HCT116 (cell line): ENCODE data around the gene WWTR1. TPM values are rescaled to one million over a fixed set of nuclear protein-coding genes. Genes with fewer than 3 reads are reported as not detected.

ENCODE experiments used
- ATAC-seq: fragments of 200-7000 bp; cut with Tn5 transposase; 2 replicates; pipeline ENCODE4 v1.9.1; 2020; ENCODE audit warnings: mild to moderate bottlenecking, moderate library complexity
- BruUV-seq: library from RNA; stranded (reverse); fragments of 400-500 nt; replicated peaks from 2 replicates; lab custom pipeline; 2021; lab: Mats Ljungman, UMichigan
- CTCF ChIA-PET: fragments of 300-600 bp; sonication (Branson Sonifier 250); formaldehyde crosslinking; loops from one replicate; lab custom pipeline; 2021; ENCODE audit warnings: antibody characterized with exemption; lab: Charles Lee
- POLR2A ChIA-PET: fragments of 300-600, 350-600 bp; sonication (Branson Sonifier 250); formaldehyde crosslinking; loops from one replicate; lab custom pipeline; 2021; ENCODE audit warnings: antibody characterized with exemption; lab: Charles Lee
- RAD21 ChIA-PET, 2 experiments: fragments of 300-600 bp; sonication (Branson Sonifier 250); formaldehyde crosslinking; loops; one replicate each; lab custom pipeline; 2023; ENCODE audit warnings: low total read pairs in 2 of 2; ENCODE audit not compliant: uncharacterized antibody in 2 of 2, unreplicated experiment in 2 of 2, low non-redundant PET in 1 of 2; lab: Charles Lee
- DNase-seq: peaks from one replicate; pipeline ENCODE4 v3.0.0-alpha.2; 2010; ENCODE audit warnings: low read depth, low spot score
- H2AFZ ChIP-seq: fragments of 200-600 bp; shearing (Covaris generic), sonication (generic); 2 replicates; pipeline ENCODE4 v1.6.1; 2017; ENCODE audit warnings: low read depth, mixed run types, mixed read lengths, antibody characterized with exemption, low read length; ENCODE audit not compliant: poor library complexity, severe bottlenecking
- H3K27ac ChIP-seq: 2 replicates; pipeline ENCODE4 v1.5.1; 2012; ENCODE audit warnings: low read depth, low read length
- H3K27me3 ChIP-seq: fragments of 200-600 bp; sonication (generic); 2 replicates; pipeline ENCODE4 v1.6.1; 2016; ENCODE audit warnings: mixed run types, low read length, mixed read lengths; ENCODE audit not compliant: insufficient read depth
- H3K36me3 ChIP-seq, 2 experiments: fragments of 200-500 bp in 1 of 2; fragments of 200-600 bp in 1 of 2; sonication (Bioruptor generic) in 1 of 2; sonication (generic) in 1 of 2; 2 replicates each; pipeline versions ENCODE4 v1.5.1 to v1.6.1; 2014 to 2016; ENCODE audit warnings: low read length in 2 of 2, inconsistent platforms in 1 of 2, mixed read lengths in 1 of 2, mixed run types in 1 of 2; ENCODE audit not compliant: insufficient read depth in 2 of 2, control insufficient read depth in 1 of 2
- H3K4me1 ChIP-seq, 2 experiments: fragments of 200-600 bp in 1 of 2; sonication (generic) in 1 of 2; 2 replicates each; pipeline versions ENCODE4 v1.5.1 to v1.6.1; 2012 to 2017; ENCODE audit warnings: low read length in 2 of 2, inconsistent platforms in 1 of 2, mild to moderate bottlenecking in 1 of 2, mixed read lengths in 1 of 2, mixed run types in 1 of 2, moderate library complexity in 1 of 2; ENCODE audit not compliant: insufficient read depth in 2 of 2, control insufficient read depth in 1 of 2
- H3K4me2 ChIP-seq: fragments of 200-600 bp; sonication (generic); 2 replicates; pipeline ENCODE4 v1.6.1; 2017; ENCODE audit warnings: mixed run types, low read length, mixed read lengths
- H3K4me3 ChIP-seq, 2 experiments: fragments of 200-600 bp in 1 of 2; sonication (generic) in 1 of 2; replicated peaks in 1 of 2; 2 replicates each; pipeline ENCODE4 v1.5.1; 2011 to 2016; ENCODE audit warnings: low read length in 2 of 2, control low read depth in 1 of 2, low read depth in 1 of 2, mild to moderate bottlenecking in 1 of 2, mixed read lengths in 1 of 2, mixed run types in 1 of 2
- H3K79me2 ChIP-seq: fragments of 200-600 bp; sonication (generic); 2 replicates; pipeline ENCODE4 v1.6.1; 2017; ENCODE audit warnings: mild to moderate bottlenecking, mixed run types, low read length, moderate library complexity, mixed read lengths; ENCODE audit not compliant: insufficient read depth
- H3K9ac ChIP-seq: fragments of 200-600 bp; sonication (generic); 2 replicates; pipeline ENCODE4 v1.6.1; 2016; ENCODE audit warnings: low read length, mixed read lengths
- H3K9me2 ChIP-seq: fragments of 200-600 bp; sonication (generic), shearing (Covaris generic); 2 replicates; pipeline ENCODE4 v1.6.1; 2017; ENCODE audit warnings: mixed run types, mild to moderate bottlenecking, moderate library complexity; ENCODE audit not compliant: insufficient read depth
- H3K9me3 ChIP-seq, 2 experiments: fragments of 200-500 bp in 1 of 2; fragments of 200-600 bp in 1 of 2; sonication (Bioruptor generic) in 1 of 2; sonication (generic) in 1 of 2; 2 replicates each; pipeline ENCODE4 v1.6.1; 2014 to 2017; ENCODE audit warnings: low read length in 2 of 2, mixed read lengths in 2 of 2, inconsistent platforms in 1 of 2, low read depth in 1 of 2, mild to moderate bottlenecking in 1 of 2, mixed run types in 1 of 2, moderate library complexity in 1 of 2; ENCODE audit not compliant: control insufficient read depth in 1 of 2, insufficient read depth in 1 of 2
- H4K20me1 ChIP-seq: fragments of 200-600 bp; sonication (generic), shearing (Covaris generic); 2 replicates; pipeline ENCODE4 v1.6.1; 2017; ENCODE audit warnings: mixed run types, mild to moderate bottlenecking, moderate library complexity; ENCODE audit not compliant: insufficient read depth
- CEBPB ChIP-seq: IDR thresholded peaks from 2 replicates; pipeline ENCODE4 v1.6.1; 2012; ENCODE audit warnings: low read depth
- EGR1 ChIP-seq: IDR thresholded peaks from 2 replicates; pipeline ENCODE4 v1.6.1; 2012; ENCODE audit warnings: low read depth
- EZH2 ChIP-seq: fragments of 200-600 bp; sonication (generic); IDR thresholded peaks from 2 replicates; pipeline ENCODE4 v1.6.1; 2017; ENCODE audit warnings: antibody characterized with exemption, mixed run types
- FOSL1 ChIP-seq: IDR thresholded peaks from 2 replicates; pipeline ENCODE4 v1.6.1; 2012; ENCODE audit warnings: low read depth
- POLR2AphosphoS5 ChIP-seq: IDR thresholded peaks from 2 replicates; pipeline ENCODE4 v1.6.1; 2011; ENCODE audit warnings: mild to moderate bottlenecking, low read depth, low read length, moderate library complexity
- SP1 ChIP-seq: IDR thresholded peaks from 2 replicates; pipeline ENCODE4 v1.6.1; 2012; ENCODE audit warnings: low read depth
- TCF7L2 ChIP-seq: IDR thresholded peaks from 2 replicates; pipeline ENCODE4 v1.7.0; 2011; ENCODE audit warnings: borderline replicate concordance, inconsistent platforms; ENCODE audit not compliant: insufficient read depth, insufficient read length; ENCODE audit errors: extremely low read depth
- ZFX ChIP-seq: fragments of 450-650 bp; IDR thresholded peaks from 2 replicates; pipeline ENCODE4 v1.6.1; 2017
- ZNF274 ChIP-seq: fragments of 200-500 bp; sonication (Bioruptor generic); IDR thresholded peaks from 2 replicates; pipeline ENCODE4 v1.6.1; 2014; ENCODE audit warnings: mild to moderate bottlenecking, low read depth, low read length, inconsistent platforms
- intact Hi-C: fragments of 100-400 bp; cut with micrococcal nuclease; formaldehyde crosslinking; loops from 2 replicates; pipeline ENCODE4 v1.10.0; 2022
- total RNA-seq: library from RNA; stranded (reverse); gene quantifications from one replicate; pipeline ENCODE4 v1.2.1, GENCODE V29; 2021; ENCODE audit not compliant: unreplicated experiment
- TF ChIP-seq, protein P1 (sequence below): IDR thresholded peaks from 2 replicates; pipeline ENCODE4 v1.6.1; 2011; ENCODE audit warnings: mild to moderate bottlenecking, low read length, moderate library complexity; ENCODE audit not compliant: insufficient replicate concordance; ENCODE audit errors: extremely low read depth
- TF ChIP-seq, protein P2 (sequence below): IDR thresholded peaks from 2 replicates; pipeline ENCODE4 v1.6.1; 2012
- TF ChIP-seq, protein P3 (sequence below): IDR thresholded peaks from 2 replicates; pipeline ENCODE4 v1.6.1; 2012; ENCODE audit warnings: low read depth

Gene WWTR1
- total RNA-seq, 1 experiment from 2014 or later = 46.9 TPM

DNA sequence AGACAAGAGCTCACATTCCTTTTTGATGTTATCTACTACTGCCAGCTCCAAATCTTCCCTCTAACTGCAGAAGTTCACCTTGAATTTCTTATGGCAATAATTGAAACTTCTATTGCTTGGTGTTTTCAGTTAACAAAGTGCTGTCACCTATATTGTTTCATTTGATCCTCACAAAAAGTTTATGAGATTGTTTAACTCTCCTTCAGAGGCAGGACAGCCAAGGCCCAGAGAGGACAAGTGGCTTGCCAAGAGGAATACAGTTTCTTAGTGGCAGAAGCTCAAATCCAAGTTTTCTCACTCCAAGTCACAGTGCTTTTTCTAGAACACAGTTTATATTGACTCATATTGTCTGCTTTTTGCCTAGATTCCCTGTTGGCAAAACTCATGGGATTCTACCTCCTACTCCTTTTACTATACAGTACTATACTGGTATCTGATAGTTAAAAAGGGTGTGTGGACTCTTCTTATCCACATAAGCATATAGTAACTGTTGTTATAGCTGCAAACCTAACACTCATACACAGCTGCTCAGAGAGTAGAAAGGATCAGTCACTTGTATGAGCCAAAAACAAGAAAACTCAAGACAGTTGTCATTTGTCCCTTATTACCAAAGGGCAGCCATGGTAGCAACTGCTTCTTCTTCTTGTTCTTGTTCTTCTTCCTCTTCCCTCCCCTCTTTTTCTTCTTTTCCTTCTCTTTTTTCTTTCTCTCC is 167.4 kb downstream of the WWTR1 start:
- no peak overlapping the region for H3K9ac ChIP-seq
- H3K9me2 ChIP-seq = no peaks in the 10 kb centered on the region
- no peaks in the 10 kb centered on the region for H4K20me1 ChIP-seq
- RAD21 ChIA-PET = interaction anchor here in 1 of 2 experiments (0.7 kb wide), 2 partner anchors 318 to 527 kb away, joined by 3 to 4 read pairs; no protein-coding TSS in a partner anchor
- no peaks in the 10 kb centered on the region for H3K79me2 ChIP-seq
- H3K4me1 ChIP-seq = peaks cover 0 to 18% of the 10 kb centered on the region in 2 experiments; a peak in 1 of 4 replicates
- intact Hi-C loops = loop anchor here (10.0 kb wide), 2 partner anchors 474 to 734 kb away; no protein-coding TSS in a partner anchor
- no peak overlapping the region for H3K4me3 ChIP-seq
- ATAC-seq (no peak), DNase-seq (no peak)
- no TSS peak for BruUV-seq
- H2AFZ ChIP-seq = no peak overlapping the region
- H3K9me3 ChIP-seq = peaks cover 0 to 3% of the 10 kb centered on the region in 2 experiments; a peak in 1 of 4 replicates
- POLR2A ChIA-PET = no interaction called here
- H3K27me3 ChIP-seq = no peaks in the 10 kb centered on the region
- CTCF ChIA-PET = interaction anchor here (1.3 to 1.6 kb wide), 2 partner anchors 129 to 370 kb away, joined by 3 to 5 read pairs; no protein-coding TSS in a partner anchor
- no peak overlapping the region for H3K27ac ChIP-seq
- no peak overlapping the region for H3K4me2 ChIP-seq
- no peaks in the 10 kb centered on the region for H3K36me3 ChIP-seq
- TF ChIP-seq EGR1 = no peak
- no peak for TF ChIP-seq EZH2
- TF ChIP-seq, protein P1, sequence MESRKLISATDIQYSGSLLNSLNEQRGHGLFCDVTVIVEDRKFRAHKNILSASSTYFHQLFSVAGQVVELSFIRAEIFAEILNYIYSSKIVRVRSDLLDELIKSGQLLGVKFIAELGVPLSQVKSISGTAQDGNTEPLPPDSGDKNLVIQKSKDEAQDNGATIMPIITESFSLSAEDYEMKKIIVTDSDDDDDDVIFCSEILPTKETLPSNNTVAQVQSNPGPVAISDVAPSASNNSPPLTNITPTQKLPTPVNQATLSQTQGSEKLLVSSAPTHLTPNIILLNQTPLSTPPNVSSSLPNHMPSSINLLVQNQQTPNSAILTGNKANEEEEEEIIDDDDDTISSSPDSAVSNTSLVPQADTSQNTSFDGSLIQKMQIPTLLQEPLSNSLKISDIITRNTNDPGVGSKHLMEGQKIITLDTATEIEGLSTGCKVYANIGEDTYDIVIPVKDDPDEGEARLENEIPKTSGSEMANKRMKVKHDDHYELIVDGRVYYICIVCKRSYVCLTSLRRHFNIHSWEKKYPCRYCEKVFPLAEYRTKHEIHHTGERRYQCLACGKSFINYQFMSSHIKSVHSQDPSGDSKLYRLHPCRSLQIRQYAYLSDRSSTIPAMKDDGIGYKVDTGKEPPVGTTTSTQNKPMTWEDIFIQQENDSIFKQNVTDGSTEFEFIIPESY = no peak
- TF ChIP-seq, protein P2, sequence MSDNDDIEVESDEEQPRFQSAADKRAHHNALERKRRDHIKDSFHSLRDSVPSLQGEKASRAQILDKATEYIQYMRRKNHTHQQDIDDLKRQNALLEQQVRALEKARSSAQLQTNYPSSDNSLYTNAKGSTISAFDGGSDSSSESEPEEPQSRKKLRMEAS = no peak
- TF ChIP-seq, protein P3, sequence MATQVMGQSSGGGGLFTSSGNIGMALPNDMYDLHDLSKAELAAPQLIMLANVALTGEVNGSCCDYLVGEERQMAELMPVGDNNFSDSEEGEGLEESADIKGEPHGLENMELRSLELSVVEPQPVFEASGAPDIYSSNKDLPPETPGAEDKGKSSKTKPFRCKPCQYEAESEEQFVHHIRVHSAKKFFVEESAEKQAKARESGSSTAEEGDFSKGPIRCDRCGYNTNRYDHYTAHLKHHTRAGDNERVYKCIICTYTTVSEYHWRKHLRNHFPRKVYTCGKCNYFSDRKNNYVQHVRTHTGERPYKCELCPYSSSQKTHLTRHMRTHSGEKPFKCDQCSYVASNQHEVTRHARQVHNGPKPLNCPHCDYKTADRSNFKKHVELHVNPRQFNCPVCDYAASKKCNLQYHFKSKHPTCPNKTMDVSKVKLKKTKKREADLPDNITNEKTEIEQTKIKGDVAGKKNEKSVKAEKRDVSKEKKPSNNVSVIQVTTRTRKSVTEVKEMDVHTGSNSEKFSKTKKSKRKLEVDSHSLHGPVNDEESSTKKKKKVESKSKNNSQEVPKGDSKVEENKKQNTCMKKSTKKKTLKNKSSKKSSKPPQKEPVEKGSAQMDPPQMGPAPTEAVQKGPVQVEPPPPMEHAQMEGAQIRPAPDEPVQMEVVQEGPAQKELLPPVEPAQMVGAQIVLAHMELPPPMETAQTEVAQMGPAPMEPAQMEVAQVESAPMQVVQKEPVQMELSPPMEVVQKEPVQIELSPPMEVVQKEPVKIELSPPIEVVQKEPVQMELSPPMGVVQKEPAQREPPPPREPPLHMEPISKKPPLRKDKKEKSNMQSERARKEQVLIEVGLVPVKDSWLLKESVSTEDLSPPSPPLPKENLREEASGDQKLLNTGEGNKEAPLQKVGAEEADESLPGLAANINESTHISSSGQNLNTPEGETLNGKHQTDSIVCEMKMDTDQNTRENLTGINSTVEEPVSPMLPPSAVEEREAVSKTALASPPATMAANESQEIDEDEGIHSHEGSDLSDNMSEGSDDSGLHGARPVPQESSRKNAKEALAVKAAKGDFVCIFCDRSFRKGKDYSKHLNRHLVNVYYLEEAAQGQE = no peak
- TF ChIP-seq CEBPB = no peak
- TF ChIP-seq POLR2AphosphoS5 = no peak
- no peak for TF ChIP-seq ZFX
- TF ChIP-seq TCF7L2 = no peak
- no peak for TF ChIP-seq SP1
- no peak for TF ChIP-seq ZNF274
- no peak for TF ChIP-seq FOSL1
